Gastrocnemius medialis (tissue), 4 donors: Measurements from ENCODE around the gene BIK. TPM values are rescaled to one million over a fixed set of nuclear protein-coding genes. Genes with fewer than 3 reads are reported as not detected.

Experiments used
- ATAC-seq, 2 donors: fragments of 150-250 bp; one replicate each; pipeline ENCODE4 v1.9.1; 2016
- DNase-seq, 2 donors: peaks; one replicate each; pipeline ENCODE4 v3.0.0-alpha.2; 2019
- H3K27ac ChIP-seq, 4 donors: fragments of 200-600 bp; sonication (generic); 1 replicate in 1 of 4; 2 replicates in 3 of 4; pipeline ENCODE4 v1.5.1; 2016 to 2018; ENCODE audit warnings: mild to moderate bottlenecking in 2 of 4, moderate library complexity in 1 of 4
- H3K27me3 ChIP-seq, 3 donors: fragments of 200-600 bp; sonication (generic) in 2 of 3; 1 replicate in 1 of 3; 2 replicates in 2 of 3; pipeline versions ENCODE4 v1.5.1 to v1.6.0; 2016 to 2019; ENCODE audit warnings: mild to moderate bottlenecking in 1 of 3, moderate library complexity in 1 of 3
- H3K36me3 ChIP-seq, 2 donors: fragments of 200-600 bp; sonication (generic) in 1 of 2; one replicate each; pipeline ENCODE4 v1.5.1; 2017 to 2018
- H3K4me1 ChIP-seq, 2 donors: fragments of 200-600 bp; sonication (generic) in 1 of 2; one replicate each; pipeline ENCODE4 v1.5.1; 2016 to 2017; ENCODE audit warnings: mild to moderate bottlenecking in 2 of 2
- H3K4me3 ChIP-seq, 4 donors: fragments of 200-600 bp; sonication (generic) in 3 of 4; 1 replicate in 1 of 4; 2 replicates in 3 of 4; pipeline ENCODE4 v1.5.1; 2016 to 2019; ENCODE audit warnings: mild to moderate bottlenecking in 2 of 4
- H3K9me3 ChIP-seq, 3 donors: fragments of 200-600 bp; sonication (generic) in 2 of 3; 1 replicate in 1 of 3; 2 replicates in 2 of 3; pipeline ENCODE4 v1.5.1; 2016 to 2019
- POLR2A ChIP-seq, 2 donors: fragments of 450-650 bp; IDR thresholded peaks; one replicate each; pipeline ENCODE4 v1.6.1; 2017; ENCODE audit warnings: antibody characterized with exemption in 2 of 2, mild to moderate bottlenecking in 2 of 2, moderate library complexity in 2 of 2
- in situ Hi-C, 4 donors: fragments of 200-750 bp; cut with MboI; loops; one replicate each; pipeline versions ENCODE4 v1.15.0 to v1.8.0; 2017; ENCODE audit warnings: low sequenced_read_pairs in 4 of 4
- intact Hi-C: fragments of 100-400 bp; cut with DNase I; formaldehyde crosslinking; loops from one replicate; pipeline ENCODE4 v1.15.1; 2023; ENCODE audit warnings: low total_unique reads
- total RNA-seq, 4 donors: library from RNA; depleted of rRNA; stranded (reverse); fragments of >200 nt; gene quantifications; one replicate each; pipeline versions ENCODE4 v1.1.0 to v1.2.3, GENCODE V29; 2016
- TF ChIP-seq, protein P1 (sequence below), 5 experiments: fragments of 450-650 bp in 3 of 5; fragments of 200-600 bp in 2 of 5; sonication (generic) in 2 of 5; IDR thresholded peaks in 4 of 5; conservative IDR thresholded peaks in 1 of 5; 1 replicate in 4 of 5; 2 replicates in 1 of 5; pipeline ENCODE4 v1.5.1; 2016 to 2019; ENCODE audit warnings: antibody characterized with exemption in 5 of 5, mild to moderate bottlenecking in 3 of 5, moderate library complexity in 3 of 5

The BIK gene
- total RNA-seq, 4 donors from 2014 or later, result not detected

DNA sequence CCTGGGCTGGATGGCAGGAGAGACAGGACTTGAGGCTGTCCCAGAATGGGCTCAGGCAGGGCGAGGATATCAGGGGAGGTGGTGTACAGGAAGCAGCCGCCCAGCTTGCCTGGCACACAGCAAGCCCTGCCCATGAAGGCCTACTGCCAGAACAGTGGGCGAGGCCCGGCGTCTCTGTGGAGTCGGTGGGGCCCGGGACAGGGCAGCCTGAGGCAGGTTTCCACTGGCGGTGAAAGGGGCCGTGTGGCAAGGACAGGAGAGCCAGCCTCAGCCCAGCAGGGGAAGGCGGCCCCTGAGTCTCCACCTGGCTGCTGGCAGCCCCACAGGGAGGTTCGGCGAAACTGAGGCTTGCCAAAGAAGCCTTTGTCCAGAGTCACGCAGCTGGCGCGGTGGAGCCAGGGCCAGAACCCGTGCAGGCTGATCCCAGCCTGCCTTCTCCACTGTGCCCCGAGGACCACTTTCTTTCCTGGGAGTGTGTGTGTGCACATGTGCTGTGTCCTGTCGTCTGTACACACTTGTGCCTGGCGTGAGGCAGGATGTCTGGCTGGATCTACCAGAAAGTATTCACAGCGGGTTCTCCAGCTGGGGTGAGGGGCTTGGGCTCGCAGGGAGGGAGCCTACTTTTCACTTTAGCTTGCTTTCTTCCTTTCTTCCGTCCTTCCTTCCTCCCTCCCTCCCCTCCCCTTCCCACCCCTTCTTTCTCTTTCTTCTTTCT is 42.0 kb downstream of the BIK start:
- Histone ChIP-seq H3K4me1 (peaks cover 13 to 27% of the 10 kb centered on the region in 2 donors), H3K36me3 (no peaks in the 10 kb centered on the region), H3K4me3 (peak overlapping the region; percentile 73 to 87 (median 79)), H3K27ac (peak overlapping the region; percentile 74 to 85 (median 81)), H3K27me3 (no peaks in the 10 kb centered on the region), H3K9me3 (no peaks in the 10 kb centered on the region)
- TF ChIP-seq, protein P1, sequence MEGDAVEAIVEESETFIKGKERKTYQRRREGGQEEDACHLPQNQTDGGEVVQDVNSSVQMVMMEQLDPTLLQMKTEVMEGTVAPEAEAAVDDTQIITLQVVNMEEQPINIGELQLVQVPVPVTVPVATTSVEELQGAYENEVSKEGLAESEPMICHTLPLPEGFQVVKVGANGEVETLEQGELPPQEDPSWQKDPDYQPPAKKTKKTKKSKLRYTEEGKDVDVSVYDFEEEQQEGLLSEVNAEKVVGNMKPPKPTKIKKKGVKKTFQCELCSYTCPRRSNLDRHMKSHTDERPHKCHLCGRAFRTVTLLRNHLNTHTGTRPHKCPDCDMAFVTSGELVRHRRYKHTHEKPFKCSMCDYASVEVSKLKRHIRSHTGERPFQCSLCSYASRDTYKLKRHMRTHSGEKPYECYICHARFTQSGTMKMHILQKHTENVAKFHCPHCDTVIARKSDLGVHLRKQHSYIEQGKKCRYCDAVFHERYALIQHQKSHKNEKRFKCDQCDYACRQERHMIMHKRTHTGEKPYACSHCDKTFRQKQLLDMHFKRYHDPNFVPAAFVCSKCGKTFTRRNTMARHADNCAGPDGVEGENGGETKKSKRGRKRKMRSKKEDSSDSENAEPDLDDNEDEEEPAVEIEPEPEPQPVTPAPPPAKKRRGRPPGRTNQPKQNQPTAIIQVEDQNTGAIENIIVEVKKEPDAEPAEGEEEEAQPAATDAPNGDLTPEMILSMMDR (IDR thresholded peaks at IDR 0.05 in 4 of 5, conservative IDR thresholded peaks at IDR 0.05 in 1 of 5), result no peak
- TF ChIP-seq POLR2A (IDR thresholded peaks at IDR 0.05), result no peak
- peak; percentile 45 to 62 for DNase-seq
- in situ Hi-C loops, result no loop called here
- peak; percentile 39 to 42 for ATAC-seq
- intact Hi-C loops, result loop anchor here (1.0 kb wide), 1 partner anchor 34 kb away; no protein-coding TSS in a partner anchor

DNA sequence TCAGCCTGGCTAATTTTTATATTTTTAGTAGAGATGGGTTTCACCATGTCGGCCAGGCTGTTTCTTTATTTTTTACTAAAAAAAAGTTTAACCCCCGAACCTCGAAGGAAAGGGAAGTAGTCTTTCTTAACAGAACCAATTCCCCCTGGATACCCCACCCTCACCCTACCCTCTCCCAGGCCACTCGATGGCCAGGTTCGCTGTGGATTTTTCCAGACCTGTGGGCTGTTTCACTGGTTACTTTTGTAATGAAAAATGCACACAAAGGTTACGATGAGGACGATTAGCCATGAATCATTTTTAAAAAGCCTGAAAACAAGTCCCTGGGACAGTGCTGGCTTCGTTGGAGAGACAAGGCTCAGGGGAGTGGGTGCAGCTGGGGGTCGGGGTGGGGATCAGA is 43.3 kb downstream of the BIK start:
- in situ Hi-C loops, result no loop called here
- intact Hi-C loops, result no loop called here
- no peak for TF ChIP-seq POLR2A (IDR thresholded peaks at IDR 0.05)
- TF ChIP-seq, protein P1 (IDR thresholded peaks at IDR 0.05 in 4 of 5, conservative IDR thresholded peaks at IDR 0.05 in 1 of 5), result no peak
- Histone ChIP-seq H3K27ac (no peak overlapping the region), H3K36me3 (no peaks in the 10 kb centered on the region), H3K4me1 (peaks cover 13 to 27% of the 10 kb centered on the region in 2 donors), H3K27me3 (no peaks in the 10 kb centered on the region), H3K9me3 (no peaks in the 10 kb centered on the region), H3K4me3 (no peak overlapping the region)
- ATAC-seq, result no peak
- DNase-seq, result no peak

DNA sequence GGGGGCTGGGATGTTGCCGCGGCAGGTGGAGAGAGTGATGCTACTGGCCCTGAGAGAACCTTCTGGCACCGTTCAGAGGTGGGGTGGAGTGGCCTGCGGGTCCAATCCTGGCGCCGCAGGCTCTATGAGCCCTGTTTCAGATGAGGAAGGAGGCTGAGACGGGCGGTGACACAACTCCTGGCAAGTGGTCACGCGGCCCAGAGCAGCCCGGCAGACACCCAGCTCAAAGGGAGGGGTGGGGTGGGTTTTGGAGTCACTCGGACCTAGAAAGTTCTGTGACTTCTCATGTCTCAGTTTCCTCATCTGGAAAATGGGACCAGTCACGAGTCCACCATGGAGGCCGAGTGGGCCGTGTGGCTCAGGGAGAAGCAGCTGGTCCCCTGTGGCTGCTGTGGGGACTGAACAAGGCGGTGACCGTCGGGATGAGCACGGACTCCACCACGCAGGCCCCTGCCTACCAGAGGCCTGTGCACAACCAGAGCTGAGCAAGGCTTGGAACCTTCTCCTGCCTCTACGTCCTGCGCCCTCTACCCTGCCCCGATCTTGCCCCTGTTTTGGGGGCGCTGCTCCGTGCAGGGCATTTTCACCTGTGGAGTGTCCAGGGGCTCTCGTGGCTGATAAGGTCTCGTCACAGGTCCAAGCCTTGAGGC is 44.5 kb downstream of the BIK start:
- Histone ChIP-seq H3K9me3 (no peaks in the 10 kb centered on the region), H3K27me3 (no peaks in the 10 kb centered on the region), H3K4me3 (no peak overlapping the region), H3K4me1 (peaks cover 13 to 27% of the 10 kb centered on the region in 2 donors), H3K27ac (no peak overlapping the region), H3K36me3 (no peaks in the 10 kb centered on the region)
- intact Hi-C loops, result no loop called here
- TF ChIP-seq, protein P1 (IDR thresholded peaks at IDR 0.05 in 4 of 5, conservative IDR thresholded peaks at IDR 0.05 in 1 of 5), result no peak
- no peak for TF ChIP-seq POLR2A (IDR thresholded peaks at IDR 0.05)
- ATAC-seq (no peak), DNase-seq (peak in 1 of 2 donors; percentile 33)
- in situ Hi-C loops, result no loop called here

DNA sequence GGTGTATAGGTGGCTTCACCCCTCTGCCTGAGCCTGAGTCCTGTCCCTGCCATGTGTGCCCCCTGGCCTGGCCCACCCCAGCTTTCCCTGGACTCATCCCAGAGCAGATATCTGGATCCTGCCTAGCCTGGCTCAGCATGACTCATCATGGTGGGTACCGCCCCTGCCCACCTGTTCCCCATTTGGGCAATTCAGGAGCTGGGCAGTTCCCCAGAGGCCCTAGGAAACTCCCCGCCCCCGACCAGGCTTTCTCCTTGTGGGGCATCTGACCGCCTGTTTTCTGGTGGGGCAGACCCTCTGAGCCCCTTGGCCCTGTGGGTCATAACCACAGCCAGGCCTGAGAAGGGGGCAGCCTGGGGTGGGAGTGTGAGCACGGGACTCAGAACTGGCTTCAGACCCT is 45.2 kb downstream of the BIK start:
- H3K27me3 ChIP-seq, result no peaks in the 10 kb centered on the region
- no peaks in the 10 kb centered on the region for H3K9me3 ChIP-seq
- H3K27ac ChIP-seq, result no peak overlapping the region
- H3K4me3 ChIP-seq, result no peak overlapping the region
- in situ Hi-C loops, result no loop called here
- no peak for ATAC-seq
- intact Hi-C loops, result no loop called here
- no peaks in the 10 kb centered on the region for H3K36me3 ChIP-seq
- TF ChIP-seq, protein P1 (IDR thresholded peaks at IDR 0.05 in 4 of 5, conservative IDR thresholded peaks at IDR 0.05 in 1 of 5), result no peak
- TF ChIP-seq POLR2A (IDR thresholded peaks at IDR 0.05), result no peak
- H3K4me1 ChIP-seq, result peaks cover 13 to 25% of the 10 kb centered on the region in 2 donors
- DNase-seq, result no peak
